HG02943 (cell line): ENCODE results near the gene RAET1L.
"Not testable (repeated sequence)": the region's sequence is repeated elsewhere in the genome, so short reads cannot be mapped to it uniquely, and the experiment has no call there.

Experiments
- ATAC-seq: cut with Tn5 transposase; IDR thresholded peaks from one replicate; pipeline ENCODE4 v1.9.1; 2021; ENCODE audit warnings: mild to moderate bottlenecking, low read depth, moderate library complexity; ENCODE audit not compliant: unreplicated experiment

Gene RAET1L

GRCh38 chr6:150046943-150047342 lies 21.6 kb upstream of the RAET1L start:
- ATAC-seq = no peak

GRCh38 chr6:150044621-150045145 lies 19.4 kb upstream of the RAET1L start:
- ATAC-seq = no peak

DNA sequence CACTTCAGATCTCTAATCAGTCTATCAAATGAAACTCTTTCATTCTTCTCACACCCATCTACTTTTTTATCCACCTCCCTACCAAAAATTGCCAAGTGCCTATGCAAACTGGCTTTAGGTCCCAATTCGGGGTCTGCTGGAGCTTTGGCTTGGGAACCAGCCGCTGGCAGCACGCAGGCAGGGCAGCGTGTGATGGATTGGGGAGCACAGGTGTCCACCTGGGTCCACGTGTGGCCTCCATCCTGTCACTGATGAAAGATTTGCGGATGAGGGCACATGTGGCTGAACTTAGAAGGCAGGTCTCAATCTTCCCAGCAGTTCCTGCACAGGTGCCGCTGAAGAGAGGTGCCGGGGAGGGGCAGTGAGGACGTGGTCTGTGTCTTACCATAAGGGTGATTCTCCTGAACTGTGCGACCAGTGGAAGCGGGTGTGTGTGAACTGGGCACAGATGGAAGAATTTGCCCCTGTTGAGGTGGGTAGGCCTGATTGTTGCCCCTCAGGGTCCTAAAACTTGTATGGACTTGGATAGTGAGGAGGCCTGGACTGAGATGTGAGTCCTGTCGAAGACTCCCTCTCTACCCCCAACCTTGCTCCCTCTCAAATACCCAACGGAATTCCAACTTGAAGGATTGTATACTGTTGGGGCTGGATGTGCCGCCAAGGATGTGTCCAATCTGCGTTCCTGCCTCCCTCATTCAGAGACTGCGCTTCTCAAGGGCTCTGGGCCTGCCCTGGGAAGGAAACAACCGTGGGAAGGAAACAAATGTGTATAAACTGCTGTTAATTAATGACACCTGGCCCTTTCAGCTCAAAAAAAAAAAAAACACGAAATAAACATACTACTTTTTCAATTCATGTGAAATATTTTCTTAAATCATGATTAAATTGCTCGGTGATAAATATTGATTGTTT lies 18.4 kb upstream of the RAET1L start:
- no peak for ATAC-seq

GRCh38 chr6:150043096-150043495 lies 17.8 kb upstream of the RAET1L start:
- ATAC-seq = no peak

DNA sequence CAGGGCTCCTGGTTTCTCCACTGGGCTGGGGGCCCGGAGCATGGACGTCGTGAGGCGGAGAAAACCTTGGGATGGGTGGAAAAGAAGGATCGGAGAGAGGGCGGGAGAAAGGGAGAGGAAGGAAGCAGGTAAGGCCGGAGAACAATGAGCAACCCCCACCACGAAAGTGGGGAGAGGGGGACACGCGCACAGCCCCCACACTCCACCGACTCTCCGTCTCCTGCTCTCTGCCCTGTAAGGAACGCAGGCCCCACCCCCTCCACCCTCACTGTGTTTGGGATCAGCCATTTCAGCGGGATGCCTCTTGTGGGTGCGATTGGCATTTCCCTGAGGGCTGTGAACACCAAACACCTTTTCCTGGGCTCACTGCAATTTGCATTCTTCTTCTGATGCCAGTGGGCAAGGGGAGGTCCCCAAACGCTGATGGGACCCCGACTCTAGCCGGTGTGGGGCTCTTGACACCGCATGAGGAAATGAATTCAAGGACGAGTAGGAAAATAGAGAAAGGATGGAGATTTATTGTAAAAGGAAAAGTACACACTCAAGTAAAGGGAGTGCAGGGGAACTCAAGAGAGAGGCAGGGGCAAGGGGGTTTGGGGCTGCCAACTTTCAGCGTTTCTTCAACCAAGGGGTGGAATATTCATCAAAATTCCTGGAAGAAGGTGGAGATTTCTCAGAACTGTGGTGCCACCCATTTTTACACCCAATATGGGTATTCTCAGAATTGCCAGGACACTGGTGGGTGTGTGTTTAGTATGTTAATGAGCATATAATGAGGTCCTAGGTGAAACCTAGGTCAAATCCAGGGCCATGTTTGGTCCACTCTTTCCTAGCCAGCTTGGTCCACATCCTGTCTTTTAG lies 13.1 kb upstream of the RAET1L start:
- no peak for ATAC-seq

DNA sequence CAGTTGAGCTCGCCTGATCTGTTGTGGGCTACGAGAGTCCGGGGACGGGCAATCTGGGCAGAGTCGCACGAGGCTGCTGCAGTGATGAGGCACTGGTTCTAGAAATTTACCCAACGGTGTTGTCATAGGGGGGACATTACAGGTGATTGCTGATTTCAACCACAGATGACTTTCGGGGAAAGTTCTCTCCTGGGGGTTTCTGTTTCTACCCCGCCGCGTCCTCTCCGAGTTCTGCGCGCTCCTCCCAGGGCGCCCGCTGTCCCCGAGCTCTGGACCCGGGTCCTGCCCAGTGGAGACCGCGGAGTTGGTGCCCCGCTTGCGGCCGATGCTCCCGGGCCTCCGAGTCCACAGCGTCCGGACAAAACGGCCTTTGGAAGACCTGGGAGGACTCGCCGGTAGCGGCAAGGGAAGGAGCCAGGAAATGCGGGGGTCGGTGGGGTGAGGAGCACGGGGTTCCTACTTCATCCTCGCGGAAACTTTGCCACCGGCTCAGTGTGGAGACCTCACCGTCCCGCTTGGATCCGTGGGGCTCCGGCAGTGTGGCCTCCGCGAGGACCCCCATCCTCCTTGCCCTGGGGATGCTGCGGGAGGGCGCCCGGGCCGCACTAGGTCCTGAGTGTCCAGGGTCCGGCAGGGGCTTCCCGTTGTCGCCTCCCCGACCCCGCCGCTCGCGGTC lies 12.3 kb upstream of the RAET1L start:
- no peak for ATAC-seq

DNA sequence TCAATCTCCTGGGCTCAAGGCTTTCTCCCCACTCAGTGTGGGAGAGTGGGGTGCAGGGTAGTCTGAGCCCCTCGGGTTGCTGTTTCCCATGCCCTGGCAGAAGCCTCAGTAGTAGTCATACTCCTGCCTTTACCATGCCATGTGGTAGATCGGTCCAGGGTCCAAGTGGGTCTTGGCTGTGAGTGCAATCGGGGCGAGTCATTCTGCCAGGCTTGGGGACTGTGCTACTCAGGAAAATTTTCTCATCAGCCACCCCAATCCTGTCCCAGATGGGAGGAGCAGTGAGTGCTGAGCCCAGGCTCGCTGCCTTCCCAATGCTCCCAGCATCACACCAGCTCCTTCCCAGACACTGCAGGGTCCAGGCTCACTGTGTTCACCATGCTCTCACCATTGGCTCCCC lies 10.7 kb upstream of the RAET1L start:
- no peak for ATAC-seq

- ATAC-seq = no peak
These were observed 8.0 kb upstream of the RAET1L start for GRCh38 chr6:150033207-150033771.

- no peak for ATAC-seq
These were observed 7.3 kb upstream of the RAET1L start for GRCh38 chr6:150032598-150032997.

- ATAC-seq = no peak
These were observed 5.3 kb upstream of the RAET1L start for GRCh38 chr6:150030611-150031010.

DNA sequence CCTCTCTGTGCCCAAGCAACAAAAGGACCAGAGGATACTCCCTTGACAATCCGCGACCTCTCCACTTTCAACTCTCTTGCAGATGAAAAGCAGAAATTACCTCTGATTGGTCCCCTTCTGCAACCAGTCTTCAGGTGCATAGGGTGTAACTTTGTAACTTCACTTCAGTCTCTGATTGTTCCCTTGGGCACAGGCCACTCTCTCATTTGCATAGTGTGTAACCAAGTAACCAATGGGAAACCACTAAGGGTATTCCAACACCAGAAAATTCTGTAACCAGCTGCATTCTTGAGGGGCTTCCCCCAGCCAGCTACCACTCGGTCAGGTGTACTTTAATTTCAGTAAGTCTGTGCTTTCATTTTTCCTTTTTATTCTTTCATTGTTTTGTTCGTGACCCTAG lies 4.4 kb upstream of the RAET1L start:
- ATAC-seq = no peak

DNA sequence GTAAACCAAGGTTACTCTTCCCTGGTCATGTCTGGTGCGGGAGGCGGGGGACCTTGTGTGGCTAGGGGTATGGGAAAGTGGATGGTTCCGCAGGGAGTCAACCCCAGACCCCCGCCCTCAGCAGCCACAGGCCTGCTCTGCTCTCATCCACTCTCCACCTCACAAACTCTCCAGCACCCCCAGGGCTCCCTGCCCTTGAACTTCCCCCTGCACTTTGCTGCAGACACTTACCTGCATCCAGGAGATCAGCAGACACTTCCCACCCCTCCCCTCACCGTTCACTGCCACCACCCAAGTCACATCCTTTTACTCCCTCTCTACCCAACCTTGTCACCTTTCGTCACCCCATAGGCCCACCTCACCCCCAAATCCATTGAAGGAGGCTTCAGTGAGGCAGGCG lies 3.9 kb upstream of the RAET1L start:
- no peak for ATAC-seq

DNA sequence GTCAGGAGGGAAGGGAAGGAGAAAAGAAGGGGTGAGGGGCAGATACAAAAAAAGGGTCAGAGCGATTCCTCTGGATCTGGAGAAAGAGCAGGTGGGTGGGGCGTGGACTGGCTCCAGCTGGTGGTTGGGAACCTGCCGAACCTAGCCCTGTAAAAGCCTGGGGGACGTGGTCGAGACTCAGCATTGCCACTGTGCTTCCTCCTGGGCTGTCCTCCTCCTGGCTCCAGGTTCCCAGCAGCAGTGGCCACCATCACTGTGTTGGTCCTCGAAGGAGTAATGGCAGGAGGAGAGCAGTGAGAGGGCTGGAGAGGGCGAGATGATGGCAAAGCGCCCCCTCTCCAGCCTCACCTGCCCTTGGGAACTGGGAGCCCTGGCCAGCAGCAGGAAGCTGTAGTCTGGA lies 3.5 kb upstream of the RAET1L start:
- ATAC-seq = no peak

- ATAC-seq = no peak
These were observed 2.7 kb upstream of the RAET1L start for GRCh38 chr6:150027806-150028565.

- no peak for ATAC-seq
These were observed 1.9 kb upstream of the RAET1L start for GRCh38 chr6:150026976-150027805.

DNA sequence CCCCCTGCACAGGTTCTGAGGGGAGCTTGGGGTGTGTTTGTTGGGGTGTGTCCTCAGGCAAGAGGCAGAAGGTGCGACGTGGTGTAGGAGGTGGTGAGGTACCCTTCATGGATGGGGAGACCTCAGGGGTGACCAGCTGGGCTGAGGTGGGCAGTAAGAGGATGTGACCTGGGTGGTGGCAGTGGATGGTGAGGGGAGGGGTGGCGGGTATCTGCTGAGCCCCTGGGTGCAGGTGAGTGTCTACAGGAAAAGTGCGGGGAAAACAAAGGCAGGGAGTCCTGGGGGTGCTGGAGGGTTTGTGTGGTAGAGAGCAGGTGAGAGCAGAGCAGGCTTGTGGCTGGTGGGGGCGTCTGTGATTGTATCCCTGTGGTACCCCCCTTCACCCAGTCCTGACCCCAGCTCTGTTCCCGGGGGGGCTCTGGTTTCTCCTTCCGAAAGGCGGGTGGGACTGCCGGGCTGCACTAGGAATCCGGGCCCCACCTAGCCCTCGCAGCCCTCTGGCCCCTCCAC lies 631 bp downstream of the RAET1L start:
- ATAC-seq = no peak

DNA sequence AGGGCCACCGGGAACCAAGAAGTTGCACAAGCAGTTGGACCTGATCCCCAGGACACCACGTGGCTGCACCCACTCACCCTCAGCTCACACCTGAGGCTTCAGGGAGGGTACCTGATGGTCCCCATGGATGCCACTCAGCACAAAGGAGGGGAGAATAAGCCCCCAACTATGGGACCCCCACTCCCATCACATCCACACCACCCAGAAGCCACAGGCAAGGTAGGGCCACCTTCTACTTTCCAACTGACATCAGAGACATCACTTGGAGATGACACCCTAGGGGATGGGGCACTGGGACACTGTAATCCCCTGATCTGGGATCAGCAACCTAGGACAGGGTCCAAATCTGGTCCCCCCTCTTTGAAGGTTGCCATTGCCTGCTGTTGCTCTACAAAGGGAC lies 1.3 kb downstream of the RAET1L start:
- not testable (repeated sequence) for ATAC-seq

DNA sequence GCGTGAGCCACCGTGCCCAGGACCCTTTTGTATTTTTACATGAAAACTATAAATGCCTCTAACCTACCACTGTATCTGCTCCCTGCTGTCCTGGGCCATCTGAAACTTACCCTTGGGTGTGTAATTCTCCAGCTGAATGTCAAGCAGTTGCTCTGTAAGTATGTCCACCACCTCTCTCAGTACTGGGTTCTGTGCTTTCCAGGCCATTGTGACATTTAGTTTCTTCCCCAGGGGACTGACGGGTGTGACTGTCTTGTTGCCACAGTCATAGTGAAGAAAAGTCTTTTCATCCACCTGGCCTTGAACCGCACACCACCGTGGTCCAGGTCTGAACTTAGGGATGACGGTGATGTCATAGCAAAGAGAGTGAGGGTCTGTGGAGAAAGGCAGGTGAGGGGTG lies 3.5 kb downstream of the RAET1L start:
- ATAC-seq = not testable (repeated sequence)
